ENCODE data around the gene USHBP1.

The USHBP1 gene

DNA sequence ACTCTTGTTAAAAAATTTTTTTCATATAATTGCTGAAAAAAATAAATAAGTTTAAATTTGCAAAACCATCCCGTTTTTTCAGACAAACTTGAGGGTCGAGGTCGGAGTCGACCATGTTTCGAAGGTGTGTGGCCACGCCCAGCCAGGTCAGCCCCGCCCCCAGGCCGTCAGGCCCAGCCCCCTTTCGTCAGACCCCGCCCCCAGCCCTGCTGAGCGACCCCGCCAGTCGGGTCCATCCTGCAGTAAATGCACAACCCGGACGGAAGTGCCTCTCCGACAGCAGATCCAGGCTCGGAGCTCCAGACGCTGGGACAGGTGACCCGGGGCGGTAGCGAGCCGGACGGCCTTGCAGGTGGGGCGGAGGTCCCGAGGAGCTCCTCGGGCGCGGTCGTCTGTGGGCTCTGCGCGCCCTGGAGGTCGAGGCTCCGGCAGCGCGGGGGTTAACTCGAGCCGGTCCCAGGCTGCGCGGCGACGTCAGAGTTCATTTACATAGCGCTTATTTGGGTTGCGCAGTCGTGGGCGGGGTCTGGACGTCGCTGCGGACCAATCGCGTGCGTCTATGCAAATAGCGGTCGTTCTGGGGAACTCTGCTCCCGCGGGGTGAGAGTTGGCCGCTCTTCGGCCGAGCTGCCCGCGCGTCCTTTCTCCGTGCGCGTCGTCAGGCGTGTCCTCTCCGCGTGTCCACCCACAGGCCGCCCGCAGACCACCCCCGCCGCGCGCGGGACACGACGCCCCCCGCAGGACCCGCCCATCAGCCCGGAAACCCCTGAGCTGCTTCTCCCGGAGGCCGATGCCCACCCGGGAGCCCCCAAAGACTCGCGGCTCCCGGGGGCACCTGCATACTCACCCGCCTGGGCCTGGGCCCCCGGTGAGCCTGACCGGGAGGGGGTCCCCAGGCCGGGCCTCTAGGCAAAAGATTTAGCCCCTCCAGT lies 38.3 kb downstream of the USHBP1 start, which contains the start of gene OCEL1:
Gene OCEL1, plus strand, starts transcription at position 225 of the 932 bp plus-strand sequence. Its CDS starts 22 bp downstream, at position 247.
- peak within 1 kb of the TSS; percentile 58 for H3K4me3 ChIP-seq (ENCODE audit: low read length)

DNA sequence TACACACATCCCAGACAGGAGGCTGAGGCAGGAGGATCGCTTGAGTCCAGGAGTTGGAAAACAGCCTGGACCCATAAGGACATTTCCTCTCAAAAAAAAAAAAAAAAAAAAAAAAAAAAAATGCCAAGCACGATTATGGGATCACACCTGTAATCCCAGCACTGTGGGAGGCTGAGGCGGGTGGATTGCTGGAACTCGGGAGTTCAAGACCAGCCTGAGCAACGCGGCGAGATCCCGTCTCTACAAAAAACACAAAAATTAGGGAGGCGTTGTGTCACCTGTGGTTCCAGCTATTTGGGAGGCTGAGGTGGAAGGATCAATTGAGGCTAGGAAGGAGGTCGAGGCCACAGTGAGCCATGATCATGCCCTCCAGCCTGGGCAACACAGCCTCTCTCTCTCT lies 39.5 kb downstream of the USHBP1 start:
- H3K4me3 ChIP-seq (ENCODE audit: low read length) = no peak overlapping the region
- DNase-seq (ENCODE audit: low read depth, low spot score) = no peak

More for the DNA sequence above, 38.3 kb downstream of the USHBP1 start, which contains the start of gene OCEL1:
- DNase-seq (ENCODE audit: low read depth, low spot score) = peak; percentile 96

DNA sequence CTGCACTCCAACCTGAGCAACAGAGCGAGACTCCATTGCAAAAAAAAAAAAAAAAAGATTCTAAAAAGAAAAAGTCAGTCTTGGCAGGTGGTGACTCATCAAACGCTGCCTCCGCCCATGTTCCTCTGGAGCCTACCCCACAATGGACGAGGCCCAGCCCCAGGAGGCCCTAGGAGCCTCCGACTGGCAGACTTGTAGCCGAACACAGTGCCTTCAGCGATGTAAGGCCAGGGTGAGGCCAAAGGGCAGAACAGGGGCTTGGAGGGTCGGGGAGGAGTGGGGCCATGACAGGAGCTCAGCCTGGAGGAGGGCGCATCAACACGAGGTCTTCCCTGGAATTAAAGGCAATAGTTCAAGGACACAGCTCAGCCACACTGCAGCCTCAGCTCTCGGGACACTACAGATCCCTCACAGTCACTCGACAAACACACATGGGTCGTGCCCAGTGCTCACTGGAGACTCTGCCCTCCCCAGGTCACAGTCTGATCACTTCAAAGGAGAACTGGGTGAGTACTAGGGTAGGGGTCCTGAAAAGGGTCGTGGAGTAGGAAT lies 44.3 kb downstream of the USHBP1 start:
- no peak for DNase-seq (ENCODE audit: low read depth, low spot score)
- H3K4me3 ChIP-seq (ENCODE audit: low read length) = no peak overlapping the region

DNA sequence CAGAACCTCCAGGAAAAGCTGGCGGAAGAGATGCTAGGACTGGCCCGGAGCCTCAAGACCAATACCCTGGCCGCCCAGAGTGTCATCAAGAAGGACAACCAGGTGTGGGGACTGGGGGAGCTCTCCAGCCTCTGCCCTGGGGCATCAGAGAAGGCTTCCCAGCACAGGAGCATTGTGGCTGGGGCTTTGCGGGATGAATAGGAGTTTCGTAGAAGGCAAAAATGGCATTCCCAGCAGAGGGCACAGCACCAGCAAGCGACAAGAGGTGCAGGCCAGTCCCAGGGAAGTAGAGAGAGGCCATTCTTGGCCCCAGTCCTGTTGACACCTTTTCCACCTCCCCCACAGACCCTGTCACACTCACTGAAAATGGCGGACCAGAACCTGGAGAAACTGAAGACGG lies 45.3 kb downstream of the USHBP1 start:
- DNase-seq (ENCODE audit: low read depth, low spot score) = no peak
- no peak overlapping the region for H3K4me3 ChIP-seq (ENCODE audit: low read length)

DNA sequence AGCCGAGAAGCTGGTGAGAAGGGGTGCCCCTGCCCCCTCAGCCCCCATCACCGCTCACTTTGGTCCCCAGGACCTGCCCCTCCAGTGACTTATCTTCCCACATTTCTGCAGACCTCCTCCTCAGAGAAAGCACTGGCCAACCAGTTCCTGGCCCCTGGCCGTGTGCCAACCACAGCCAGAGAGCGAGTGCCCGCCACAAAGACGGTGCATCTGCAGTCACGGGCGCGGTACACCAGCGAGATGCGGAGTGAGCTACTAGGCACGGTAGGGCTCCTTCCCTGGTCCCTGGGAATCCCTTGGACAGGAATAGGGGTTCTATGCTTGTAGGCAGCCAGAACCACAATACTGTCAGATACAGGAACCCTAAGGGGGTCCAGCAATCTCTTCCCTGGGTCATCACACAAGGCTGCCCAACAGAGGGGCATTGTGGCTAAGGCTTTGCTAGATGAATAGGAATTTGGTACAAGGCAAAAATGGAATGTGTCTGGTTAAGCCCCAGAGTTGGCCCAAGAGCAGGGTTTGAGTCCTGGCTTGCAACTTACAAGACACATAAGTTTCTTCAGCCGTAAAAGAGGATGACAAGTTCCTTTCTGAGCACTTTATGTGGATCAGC lies 48.4 kb downstream of the USHBP1 start:
- H3K4me3 ChIP-seq (ENCODE audit: low read length) = peak overlapping the region; percentile 80
- no peak for DNase-seq (ENCODE audit: low read depth, low spot score)

DNA sequence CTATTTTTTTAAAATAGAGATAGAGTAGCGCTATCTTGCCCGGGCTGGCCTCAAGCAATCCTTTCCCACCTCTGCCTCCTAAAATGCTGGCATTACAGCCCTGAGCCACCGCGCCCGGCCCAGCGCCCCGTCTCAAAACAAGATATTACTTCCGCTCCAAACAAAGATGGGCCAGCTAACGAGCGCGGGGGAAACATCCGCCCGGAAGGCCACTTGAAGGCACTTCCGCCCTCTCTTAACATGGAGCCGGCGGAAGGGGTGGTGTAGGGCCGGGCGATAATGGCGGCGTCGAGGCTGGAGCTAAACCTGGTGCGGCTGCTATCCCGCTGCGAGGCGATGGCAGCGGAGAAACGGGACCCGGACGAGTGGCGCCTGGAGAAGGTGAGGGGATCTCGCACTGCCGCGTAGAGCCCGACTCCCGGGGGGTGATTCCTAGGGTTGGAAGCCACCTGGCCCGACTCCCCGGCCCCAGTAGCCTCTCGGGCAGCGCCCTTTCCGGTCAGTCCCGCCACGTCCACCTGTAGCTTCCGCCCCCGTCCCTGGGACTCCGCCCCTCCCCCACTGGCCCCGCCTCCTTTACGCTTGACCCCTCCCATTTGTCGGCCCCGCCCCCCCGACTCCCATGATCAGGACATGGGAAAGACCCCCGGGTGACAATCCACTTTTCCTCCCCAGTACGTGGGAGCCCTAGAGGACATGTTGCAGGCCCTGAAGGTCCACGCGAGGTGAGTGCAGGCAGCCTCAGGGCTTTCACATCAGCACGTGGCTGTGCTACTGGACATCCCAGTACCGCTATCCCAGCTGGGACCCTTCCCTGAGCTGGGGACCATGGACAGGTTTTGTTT lies 49.2 kb downstream of the USHBP1 start, which contains the start of gene USE1:
Gene USE1, plus strand, starts transcription at position 231 of the 845 bp plus-strand sequence. Its CDS starts 49 bp downstream, at position 280.
- DNase-seq (ENCODE audit: low read depth, low spot score) = peak; percentile 88
- H3K4me3 ChIP-seq (ENCODE audit: low read length) = peak within 1 kb of the TSS; percentile 80

DNA sequence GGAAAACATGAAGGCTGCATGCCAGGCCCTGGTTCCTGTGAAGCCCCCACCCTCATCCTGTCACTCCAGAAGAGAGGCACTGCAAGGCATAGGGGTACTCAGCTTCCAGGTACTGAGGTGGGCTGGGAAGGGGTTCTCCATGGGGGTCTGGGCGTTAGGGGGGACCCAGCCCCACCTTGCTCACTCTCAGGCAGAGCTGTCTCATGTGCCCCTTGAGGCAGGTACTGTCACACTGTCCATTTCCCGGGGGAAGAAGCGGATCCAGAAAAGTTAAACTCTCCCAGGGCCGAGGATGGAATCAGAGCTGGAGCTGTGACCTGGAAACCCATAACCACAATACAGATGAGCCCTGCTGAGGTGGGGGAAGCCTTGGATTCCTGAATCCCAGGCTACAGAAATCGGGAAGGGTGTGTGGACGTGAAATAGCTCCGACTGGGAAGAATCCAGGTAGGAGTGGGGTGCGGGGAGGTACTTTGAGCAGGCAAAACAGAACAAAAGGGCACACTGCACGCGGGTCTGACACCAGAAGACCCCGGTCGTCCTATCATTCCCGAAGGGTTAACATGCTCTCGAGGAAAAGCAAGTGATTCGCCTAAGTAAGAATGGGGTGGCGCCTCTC lies 49.9 kb downstream of the USHBP1 start:
- DNase-seq (ENCODE audit: low read depth, low spot score) = no peak
- peak overlapping the region; percentile 80 for H3K4me3 ChIP-seq (ENCODE audit: low read length)

DNA sequence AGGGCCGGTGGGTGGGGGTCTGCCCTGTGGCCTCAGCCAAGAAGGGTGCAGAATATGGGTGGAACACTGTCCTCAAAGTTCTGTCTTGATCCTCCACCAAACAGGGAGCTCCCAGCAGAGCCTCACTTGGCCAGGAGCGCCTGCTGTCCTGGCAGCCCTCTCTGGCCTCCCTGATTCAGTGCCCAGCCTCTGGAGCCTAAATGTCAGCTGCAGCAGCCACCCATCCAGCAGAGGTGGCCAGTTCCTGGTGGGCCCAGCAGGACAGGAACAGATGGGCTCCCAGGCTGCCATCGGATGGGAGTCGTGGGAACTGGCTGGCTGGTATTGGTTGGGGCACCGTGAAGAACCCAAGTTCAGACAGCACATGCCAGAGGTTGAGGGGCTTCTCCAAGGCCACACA lies 51.2 kb downstream of the USHBP1 start:
- DNase-seq (ENCODE audit: low read depth, low spot score) = no peak
- no peak overlapping the region for H3K4me3 ChIP-seq (ENCODE audit: low read length)

DNA sequence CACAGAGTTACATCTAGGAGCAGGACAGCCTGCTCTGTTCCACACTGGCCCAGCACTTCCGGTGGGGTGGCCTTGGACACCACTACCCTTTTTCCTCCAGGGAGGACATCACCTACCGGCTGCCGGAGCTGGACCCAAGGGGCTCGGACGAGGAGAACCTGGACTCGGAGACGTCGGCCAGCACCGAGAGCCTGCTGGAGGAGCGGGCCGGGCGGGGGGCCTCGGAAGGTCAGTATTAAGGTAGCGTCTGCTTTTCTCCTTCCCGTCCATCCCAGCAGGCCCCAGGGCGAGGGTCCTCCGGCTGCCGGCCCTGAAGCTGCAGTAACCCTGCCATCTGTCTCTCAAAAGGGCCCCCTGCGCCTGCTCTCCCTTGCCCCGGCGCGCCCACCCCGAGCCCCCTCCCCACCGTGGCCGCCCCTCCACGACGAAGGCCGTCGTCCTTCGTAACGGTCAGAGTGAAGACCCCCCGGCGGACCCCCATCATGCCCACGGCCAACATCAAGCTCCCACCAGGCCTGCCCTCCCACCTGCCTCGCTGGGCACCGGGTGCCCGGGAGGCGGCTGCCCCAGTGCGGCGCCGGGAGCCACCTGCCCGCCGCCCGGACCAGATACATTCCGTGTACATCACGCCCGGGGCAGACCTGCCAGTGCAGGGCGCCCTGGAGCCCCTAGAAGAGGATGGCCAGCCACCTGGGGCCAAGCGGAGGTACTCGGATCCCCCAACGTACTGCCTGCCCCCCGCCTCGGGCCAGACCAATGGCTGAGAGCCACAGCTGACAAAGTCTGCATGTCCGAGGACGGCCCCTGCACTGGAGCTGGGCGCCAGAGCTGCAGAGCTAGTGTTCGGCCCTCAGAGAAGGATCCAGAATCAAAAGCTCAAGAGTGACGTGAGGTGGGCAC lies 52.7 kb downstream of the USHBP1 start:
- no peak overlapping the region for H3K4me3 ChIP-seq (ENCODE audit: low read length)
- no peak for DNase-seq (ENCODE audit: low read depth, low spot score)

DNA sequence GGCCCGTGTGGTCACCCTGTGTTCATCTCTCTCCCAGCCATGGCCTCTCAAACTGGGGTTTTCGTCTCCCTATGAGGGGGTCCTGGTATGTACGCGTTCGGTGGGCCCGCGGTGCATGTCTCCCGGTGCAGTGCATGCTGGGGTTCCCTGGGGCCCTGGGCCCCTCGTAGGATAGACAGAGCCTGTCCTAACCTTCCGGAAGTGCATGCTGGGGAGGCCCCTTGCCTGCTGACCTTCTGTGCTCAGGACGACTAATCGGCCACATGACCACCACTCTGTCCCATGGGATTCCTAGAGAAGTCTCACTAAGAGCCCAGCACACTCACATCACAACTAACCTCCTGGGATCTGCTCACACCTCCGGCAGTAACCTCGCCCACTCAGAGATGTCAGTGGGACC lies 54.2 kb downstream of the USHBP1 start:
- no peak for DNase-seq (ENCODE audit: low read depth, low spot score)
- H3K4me3 ChIP-seq (ENCODE audit: low read length) = no peak overlapping the region

DNA sequence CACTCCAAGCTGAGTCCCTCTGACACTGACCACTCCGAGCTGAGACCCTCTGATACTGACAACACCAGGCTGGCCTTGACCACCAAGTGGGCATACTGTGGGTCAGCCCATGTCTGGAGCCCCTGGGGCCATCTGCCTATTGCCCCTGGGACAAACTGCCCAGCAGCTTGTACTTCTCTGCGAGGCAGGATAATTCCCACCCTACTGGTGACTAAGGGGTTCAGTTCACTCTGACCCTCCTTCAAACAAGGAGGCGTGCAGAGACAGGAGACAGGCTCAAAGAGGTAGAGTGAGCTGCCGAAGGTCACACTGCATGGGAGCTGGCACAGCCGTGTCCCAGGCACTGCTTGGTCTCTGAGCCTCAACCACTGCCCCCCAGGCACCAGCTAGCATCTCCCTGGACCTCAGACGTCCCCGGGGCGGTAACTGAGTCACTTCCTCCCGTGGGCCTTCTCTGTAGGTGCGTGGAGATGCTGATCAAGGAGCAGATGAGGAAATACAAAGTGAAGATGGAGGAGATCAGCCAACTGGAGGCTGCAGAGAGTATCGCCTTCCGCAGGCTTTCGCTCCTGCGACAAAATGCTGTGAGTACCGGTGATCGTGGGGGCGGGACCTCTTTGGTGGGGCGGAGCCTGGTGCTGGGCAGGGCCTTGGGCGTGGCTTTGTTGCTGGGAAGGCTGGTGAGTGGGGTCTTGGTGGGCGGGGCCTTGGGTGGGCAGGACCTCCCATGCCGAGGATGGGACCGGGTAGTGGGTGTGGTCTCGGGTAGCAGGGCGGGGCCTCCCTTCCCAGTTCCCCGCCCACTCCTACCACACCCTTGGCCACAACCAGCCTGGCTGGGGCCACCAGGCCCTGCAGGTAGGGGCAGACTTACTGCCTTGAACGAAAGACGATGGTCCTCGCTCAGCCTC lies 55.2 kb downstream of the USHBP1 start:
- no peak overlapping the region for H3K4me3 ChIP-seq (ENCODE audit: low read length)
- DNase-seq (ENCODE audit: low read depth, low spot score) = peak; percentile 73

DNA sequence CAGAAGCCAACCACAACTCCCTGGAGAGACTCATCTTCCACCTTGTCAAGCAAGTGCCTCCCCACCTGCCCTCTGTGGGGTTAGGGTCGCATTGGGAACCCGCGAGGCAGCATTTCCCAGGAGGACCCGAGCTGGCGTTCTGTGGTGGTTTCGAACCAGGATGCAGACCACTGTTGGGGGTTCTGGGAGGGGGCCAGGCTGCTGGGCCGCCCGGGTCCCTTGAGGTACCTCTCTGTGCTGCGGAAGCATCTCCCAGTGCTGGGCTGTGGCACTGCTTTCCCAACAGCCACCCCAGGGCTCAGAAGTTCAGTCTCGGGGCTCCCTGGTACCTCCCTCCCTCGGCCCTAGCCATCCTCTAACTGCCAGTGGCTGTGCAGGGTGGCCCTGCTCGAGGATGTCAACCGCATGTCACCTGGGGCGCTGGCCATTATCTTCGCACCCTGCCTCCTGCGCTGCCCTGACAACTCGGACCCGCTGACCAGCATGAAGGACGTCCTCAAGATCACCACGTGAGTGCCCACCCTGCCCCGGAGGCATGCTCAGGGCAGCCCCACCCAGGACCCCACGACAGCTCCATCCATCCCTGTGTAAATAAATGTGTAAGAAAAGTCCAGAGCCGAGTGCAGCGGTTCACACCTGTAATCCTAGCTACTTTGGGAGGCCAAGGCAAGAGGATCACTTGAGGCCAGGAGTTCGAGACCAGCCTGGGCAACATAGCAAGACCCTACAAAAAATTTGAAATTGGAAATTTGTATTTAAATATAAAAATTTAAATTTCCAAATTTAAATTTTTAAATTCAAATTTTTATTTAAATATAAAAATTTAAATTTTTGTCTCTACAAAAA lies 57.6 kb downstream of the USHBP1 start:
- DNase-seq (ENCODE audit: low read depth, low spot score) = no peak

DNA sequence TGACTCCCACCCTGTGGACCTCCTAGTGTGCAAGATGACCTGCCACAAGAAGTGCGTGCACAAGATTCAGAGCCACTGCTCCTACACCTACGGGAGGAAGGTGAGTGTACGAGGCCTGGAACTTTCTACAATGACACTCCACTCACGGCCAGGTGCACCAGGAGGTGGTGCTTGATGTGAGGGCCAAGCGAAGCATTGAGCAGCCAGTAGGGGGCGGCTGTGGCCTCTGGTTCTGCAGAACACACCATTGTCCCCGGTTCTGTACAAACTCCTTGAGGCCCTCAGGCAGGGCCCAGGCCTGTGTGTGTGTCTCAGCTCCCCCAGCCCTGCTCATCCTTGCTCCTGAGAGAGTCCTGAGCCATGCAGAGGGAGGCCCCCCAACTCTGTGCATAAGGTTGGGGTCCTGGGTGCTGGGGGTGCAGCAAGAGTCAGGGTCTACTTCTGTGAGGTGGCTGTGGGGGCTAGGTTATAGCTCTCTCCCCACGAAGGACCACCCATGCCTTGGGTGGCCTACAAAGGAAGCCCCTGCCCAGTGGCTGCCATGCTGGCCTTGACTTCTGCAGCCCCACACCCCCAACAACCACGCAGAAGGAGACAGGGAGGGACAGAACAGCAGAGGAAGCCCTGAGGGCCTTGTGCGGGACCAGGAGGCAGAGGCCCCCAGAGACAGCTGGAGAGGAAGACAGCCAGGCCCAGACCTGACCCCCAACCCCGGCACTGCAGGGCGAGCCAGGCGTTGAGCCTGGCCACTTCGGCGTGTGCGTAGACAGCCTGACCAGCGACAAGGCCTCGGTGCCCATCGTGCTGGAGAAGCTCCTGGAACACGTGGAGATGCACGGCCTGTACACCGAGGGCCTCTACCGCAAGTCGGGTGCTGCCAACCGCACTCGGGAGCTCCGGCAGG lies 59.1 kb downstream of the USHBP1 start:
- no peak overlapping the region for H3K4me3 ChIP-seq (ENCODE audit: low read length)
- DNase-seq (ENCODE audit: low read depth, low spot score) = peak; percentile 18

More for the DNA sequence above, 57.6 kb downstream of the USHBP1 start:
- no peak overlapping the region for H3K4me3 ChIP-seq (ENCODE audit: low read length)

DNA sequence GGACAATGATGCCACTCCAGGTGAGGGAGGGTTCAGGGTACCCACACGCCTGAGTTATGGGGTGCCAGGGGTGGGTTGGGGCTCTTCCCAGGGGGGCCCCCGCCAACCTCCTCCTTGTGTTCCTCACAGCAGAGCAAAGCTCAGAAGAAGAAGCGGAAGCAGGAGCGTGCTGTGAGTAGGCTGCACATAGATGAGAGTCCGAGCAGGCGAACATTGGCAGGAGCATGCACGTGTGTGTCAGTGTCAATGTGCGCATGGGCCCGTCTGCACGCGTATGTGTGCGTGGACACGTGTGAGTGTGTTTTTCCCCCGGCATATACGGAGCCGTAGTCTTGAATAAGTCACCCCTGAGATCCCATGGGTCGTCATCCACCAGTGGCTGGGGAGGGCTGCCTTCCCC lies 61.8 kb downstream of the USHBP1 start:
- no peak for DNase-seq (ENCODE audit: low read depth, low spot score)
- H3K4me3 ChIP-seq (ENCODE audit: low read length) = no peak overlapping the region

DNA sequence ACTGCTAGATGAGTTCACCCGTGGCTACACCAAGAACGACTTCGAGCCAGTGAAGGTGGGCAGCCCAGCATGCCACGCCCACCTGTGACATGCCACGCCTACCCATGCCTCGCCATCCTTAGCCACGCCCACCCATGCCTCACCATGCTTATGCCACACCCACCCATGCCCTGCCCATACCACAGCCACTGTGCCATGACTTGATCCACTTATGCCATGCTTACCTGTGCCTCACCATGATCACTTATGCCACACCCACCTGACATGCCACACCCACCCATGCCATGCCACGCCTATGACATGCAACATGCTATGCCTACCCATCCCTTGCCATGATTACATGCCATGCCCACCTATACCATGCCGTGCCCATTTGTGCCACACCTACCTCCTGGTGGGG lies 62.3 kb downstream of the USHBP1 start:
- DNase-seq (ENCODE audit: low read depth, low spot score) = no peak
- no peak overlapping the region for H3K4me3 ChIP-seq (ENCODE audit: low read length)

Measured in Jurkat, Clone E6-1 (cell line).